ENCODE data around the gene SUGCT. TPM values are rescaled to one million over a fixed set of nuclear protein-coding genes. Genes with fewer than 3 reads are reported as not detected.

The SUGCT gene
- total and polyA plus RNA-seq, 8 donors, result 0.73 to 1.9 (median 1.2) TPM

- Histone ChIP-seq H3K4me1 (peaks cover 0 to 2% (median 0%) of the 10 kb centered on the region in 3 donors), H3K27ac (no peak overlapping the region), H3K27me3 (no peaks in the 10 kb centered on the region), H3K36me3 (no peaks in the 10 kb centered on the region), H3K4me3 (no peak overlapping the region), H3K9me3 (no peaks in the 10 kb centered on the region)
- FAIRE-seq, result no peak
- TF ChIP-seq, protein P1, sequence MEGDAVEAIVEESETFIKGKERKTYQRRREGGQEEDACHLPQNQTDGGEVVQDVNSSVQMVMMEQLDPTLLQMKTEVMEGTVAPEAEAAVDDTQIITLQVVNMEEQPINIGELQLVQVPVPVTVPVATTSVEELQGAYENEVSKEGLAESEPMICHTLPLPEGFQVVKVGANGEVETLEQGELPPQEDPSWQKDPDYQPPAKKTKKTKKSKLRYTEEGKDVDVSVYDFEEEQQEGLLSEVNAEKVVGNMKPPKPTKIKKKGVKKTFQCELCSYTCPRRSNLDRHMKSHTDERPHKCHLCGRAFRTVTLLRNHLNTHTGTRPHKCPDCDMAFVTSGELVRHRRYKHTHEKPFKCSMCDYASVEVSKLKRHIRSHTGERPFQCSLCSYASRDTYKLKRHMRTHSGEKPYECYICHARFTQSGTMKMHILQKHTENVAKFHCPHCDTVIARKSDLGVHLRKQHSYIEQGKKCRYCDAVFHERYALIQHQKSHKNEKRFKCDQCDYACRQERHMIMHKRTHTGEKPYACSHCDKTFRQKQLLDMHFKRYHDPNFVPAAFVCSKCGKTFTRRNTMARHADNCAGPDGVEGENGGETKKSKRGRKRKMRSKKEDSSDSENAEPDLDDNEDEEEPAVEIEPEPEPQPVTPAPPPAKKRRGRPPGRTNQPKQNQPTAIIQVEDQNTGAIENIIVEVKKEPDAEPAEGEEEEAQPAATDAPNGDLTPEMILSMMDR (IDR thresholded peaks at IDR 0.05), result no peak
- WGBS, 2 donors, result 30 to 32% methylated on average over 5 of the region's 5 CpGs
- ATAC-seq, result peak in 3 of 4 donors; percentile 37 to 56 (median 52)
- no peak for DNase-seq
- intact Hi-C loops (cut with DNase I), result no loop called here
Measured at GRCh38 chr7:40733578-40733977, 598.8 kb downstream of the SUGCT start.

DNA sequence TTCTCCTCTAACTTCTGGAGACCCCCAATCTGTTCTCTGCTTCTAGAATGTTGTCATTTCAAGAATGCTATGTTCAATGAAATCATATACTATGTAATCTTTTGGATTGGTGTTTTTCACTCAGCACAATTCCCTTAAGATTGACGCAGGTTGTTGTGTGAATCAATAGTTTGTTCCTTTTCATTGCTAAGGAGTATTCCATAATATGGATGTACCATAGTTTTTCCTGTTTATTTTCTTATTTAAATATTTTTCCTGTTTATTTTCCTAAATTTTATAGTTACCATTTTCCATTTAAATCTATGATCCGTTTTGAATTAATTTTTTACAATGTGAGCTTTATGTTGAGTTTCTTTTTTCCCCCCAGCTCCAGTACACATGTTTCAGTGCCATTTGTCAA, 604.5 kb downstream of the SUGCT start:
- FAIRE-seq (no peak), DNase-seq (no peak), ATAC-seq (no peak)
- H3K27me3 ChIP-seq, result no peaks in the 10 kb centered on the region
- H3K4me1 ChIP-seq, result no peaks in the 10 kb centered on the region
- TF ChIP-seq, protein P1 (IDR thresholded peaks at IDR 0.05), result no peak
- H3K9me3 ChIP-seq, result no peaks in the 10 kb centered on the region
- no peak overlapping the region for H3K4me3 ChIP-seq
- H3K36me3 ChIP-seq, result no peaks in the 10 kb centered on the region
- H3K27ac ChIP-seq, result no peak overlapping the region
- WGBS, 2 donors, result 72 to 80% methylated on average over 2 of the region's 2 CpGs
- intact Hi-C loops (cut with DNase I), result no loop called here

DNA sequence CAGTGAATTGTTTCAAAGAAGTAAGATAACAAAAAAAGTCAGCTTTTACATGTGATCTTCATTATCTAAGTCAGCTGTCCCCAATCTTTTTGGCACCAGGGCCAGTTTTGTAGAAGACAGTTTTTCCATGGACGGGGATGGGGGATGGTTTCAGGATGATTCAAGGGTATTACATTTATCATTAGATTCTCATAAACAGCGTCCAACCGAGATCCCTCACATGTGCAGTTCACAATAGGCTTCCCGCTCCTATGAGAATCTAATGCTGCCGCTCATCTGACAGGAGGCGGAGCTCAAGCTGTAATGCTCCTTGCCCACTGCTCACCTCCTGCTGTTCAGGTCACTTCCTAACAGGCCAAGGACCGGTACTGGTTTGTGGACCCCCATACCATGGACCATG, 607.5 kb downstream of the SUGCT start:
- TF ChIP-seq, protein P1 (IDR thresholded peaks at IDR 0.05), result no peak
- FAIRE-seq (no peak), ATAC-seq (no peak), DNase-seq (no peak)
- 81 to 82% methylated on average over 7 of the region's 7 CpGs for WGBS, 2 donors
- H3K4me3 ChIP-seq, result no peak overlapping the region
- no peaks in the 10 kb centered on the region for H3K9me3 ChIP-seq
- intact Hi-C loops (cut with DNase I), result no loop called here
- no peaks in the 10 kb centered on the region for H3K36me3 ChIP-seq
- H3K27me3 ChIP-seq, result no peaks in the 10 kb centered on the region
- H3K27ac ChIP-seq, result no peak overlapping the region
- H3K4me1 ChIP-seq, result no peaks in the 10 kb centered on the region

- Histone ChIP-seq H3K27ac (no peak overlapping the region), H3K4me1 (no peaks in the 10 kb centered on the region), H3K36me3 (no peaks in the 10 kb centered on the region), H3K4me3 (no peak overlapping the region), H3K9me3 (no peaks in the 10 kb centered on the region), H3K27me3 (no peaks in the 10 kb centered on the region)
- no peak for FAIRE-seq
- ATAC-seq, result no peak
- TF ChIP-seq, protein P1 (IDR thresholded peaks at IDR 0.05), result no peak
- intact Hi-C loops (cut with DNase I), result no loop called here
- no peak for DNase-seq
- 53 to 67% methylated on average over 12 of the region's 12 CpGs for WGBS, 2 donors
Measured at GRCh38 chr7:40746841-40747556, 612.2 kb downstream of the SUGCT start.

- Histone ChIP-seq H3K4me1 (no peaks in the 10 kb centered on the region), H3K36me3 (no peaks in the 10 kb centered on the region), H3K27ac (no peak overlapping the region), H3K4me3 (no peak overlapping the region), H3K27me3 (no peaks in the 10 kb centered on the region), H3K9me3 (no peaks in the 10 kb centered on the region)
- TF ChIP-seq, protein P1 (IDR thresholded peaks at IDR 0.05), result no peak
- DNase-seq (no peak), ATAC-seq (no peak), FAIRE-seq (no peak)
- 59 to 74% methylated on average over 2 of the region's 2 CpGs for WGBS, 2 donors
- intact Hi-C loops (cut with DNase I), result no loop called here
Measured at GRCh38 chr7:40747856-40748255, 613.1 kb downstream of the SUGCT start.
